HepG2 (cell line): ENCODE results near the gene GRIN3B. TPM values are rescaled to one million over a fixed set of nuclear protein-coding genes. Genes with fewer than 3 reads are reported as not detected.
A peak's percentile ranks its signal among the peaks of the same experiment; 100 is the strongest.

Experiments used
- AGO2 ChIP-seq: fragments of 200-400 bp; formaldehyde crosslinking; optimal IDR thresholded peaks from 2 replicates; pipeline ENCODE3; 2017; ENCODE audit warnings: mild to moderate bottlenecking, low read depth, low read length, moderate library complexity
- AHR ChIP-seq: IDR thresholded peaks from 2 replicates; pipeline ENCODE4 v1.6.1; 2018; ENCODE audit warnings: missing genetic modification reagents, missing compliant biosample characterization
- BCL6 ChIP-seq: IDR thresholded peaks from 2 replicates; pipeline ENCODE4 v1.6.1; 2016; ENCODE audit warnings: missing genetic modification reagents, missing compliant biosample characterization
- CENPT ChIP-seq: sonication (generic); formaldehyde crosslinking; IDR thresholded peaks from 2 replicates; pipeline ENCODE4 v1.8.0; 2022; ENCODE audit warnings: low read depth, mild to moderate bottlenecking, moderate library complexity, missing genetic modification reagents
- DMTF1 ChIP-seq: sonication (generic); formaldehyde crosslinking; IDR thresholded peaks from 2 replicates; pipeline ENCODE4 v1.4.0; 2020; ENCODE audit warnings: mild to moderate bottlenecking, missing genetic modification reagents
- EP300 ChIP-seq, 3 experiments: sonication (generic) in 1 of 3; formaldehyde crosslinking in 1 of 3; IDR thresholded peaks; 2 replicates each; pipeline versions ENCODE4 v1.5.1 to v1.6.1; 2011 to 2020; ENCODE audit warnings: low read depth in 2 of 3, low read length in 2 of 3, borderline replicate concordance in 1 of 3, improper control_type of control experiment in 1 of 3, mild to moderate bottlenecking in 1 of 3, missing genetic modification reagents in 1 of 3, moderate library complexity in 1 of 3
- KLF6 ChIP-seq: IDR thresholded peaks from 2 replicates; pipeline ENCODE4 v1.8.0; 2016; ENCODE audit warnings: missing biosample characterization, missing genetic modification reagents
- MAF1 ChIP-seq: sonication (generic); formaldehyde crosslinking; IDR thresholded peaks from 2 replicates; pipeline ENCODE4 v1.5.0; 2020; ENCODE audit warnings: missing genetic modification reagents, borderline replicate concordance
- NFIB ChIP-seq: sonication (generic); formaldehyde crosslinking; IDR thresholded peaks from 2 replicates; pipeline ENCODE4 v1.9.0; 2021; ENCODE audit warnings: missing genetic modification reagents, mild to moderate bottlenecking, borderline replicate concordance
- RORA ChIP-seq: sonication (generic); formaldehyde crosslinking; IDR thresholded peaks from 2 replicates; pipeline ENCODE4 v1.5.0; 2020; ENCODE audit warnings: mild to moderate bottlenecking, missing genetic modification reagents, moderate library complexity
- SP140L ChIP-seq: sonication (generic); formaldehyde crosslinking; IDR thresholded peaks from 2 replicates; pipeline ENCODE4 v1.4.0; 2020; ENCODE audit warnings: missing genetic modification reagents, borderline replicate concordance
- YY1 ChIP-seq: IDR thresholded peaks from 2 replicates; pipeline ENCODE4 v1.6.1; 2011; ENCODE audit warnings: low read length, low read depth, moderate library complexity, mild to moderate bottlenecking; ENCODE audit not compliant: insufficient read depth, insufficient replicate concordance
- ZNF207 ChIP-seq: fragments of 450-650 bp; IDR thresholded peaks from 2 replicates; pipeline ENCODE4 v1.6.1; 2016; ENCODE audit warnings: antibody characterized with exemption, borderline replicate concordance
- ZNF280B ChIP-seq: sonication (generic); formaldehyde crosslinking; IDR thresholded peaks from 2 replicates; pipeline ENCODE4 v1.5.0; 2020; ENCODE audit warnings: missing genetic modification reagents, mild to moderate bottlenecking, borderline replicate concordance
- polyA plus RNA-seq, 8 experiments: library from polyadenylated mRNA; depleted of rRNA in 3 of 8; stranded (reverse) in 7 of 8; unstranded in 1 of 8; fragments of >200 nt; fragmentation: Illumina TruSeq in 4 of 8; extraction: Trizol in 4 of 8; gene quantifications; 2 replicates each; pipeline versions ENCODE4 v1.2.1 to v1.2.3, GENCODE V29; 2011 to 2016; ENCODE audit warnings: low read depth in 4 of 8, missing spikeins in 1 of 8, mixed read lengths in 1 of 8; ENCODE audit not compliant: insufficient read depth in 1 of 8
- total RNA-seq, 5 experiments: library from RNA; depleted of rRNA; stranded (reverse); fragments of >200 nt; fragmentation: Illumina TruSeq; extraction: Trizol; gene quantifications; 2 replicates each; pipeline ENCODE4 v1.2.3, GENCODE V29; 2016; ENCODE audit warnings: low read depth in 1 of 5
- TF ChIP-seq, protein P1 (sequence below), 2 experiments: sonication (generic) in 1 of 2; formaldehyde crosslinking in 1 of 2; IDR thresholded peaks; 2 replicates each; pipeline versions ENCODE4 v1.4.0 to v1.6.1; 2018 to 2020; ENCODE audit warnings: missing genetic modification reagents in 2 of 2, borderline replicate concordance in 1 of 2, low read depth in 1 of 2, mild to moderate bottlenecking in 1 of 2, missing biosample characterization in 1 of 2
- TF ChIP-seq, protein P2 (sequence below): sonication (generic); formaldehyde crosslinking; IDR thresholded peaks from 2 replicates; pipeline ENCODE4 v1.5.0; 2020; ENCODE audit warnings: missing genetic modification reagents
- TF ChIP-seq, protein P3 (sequence below): sonication (generic); formaldehyde crosslinking; IDR thresholded peaks from 2 replicates; pipeline ENCODE4 v1.4.0; 2020; ENCODE audit warnings: mild to moderate bottlenecking, missing genetic modification reagents

Gene GRIN3B
- total and polyA plus RNA-seq, 2 of the 13 experiments (the other 11 are each of a cell fraction or from before 2014, with no cell fraction given): 0.07 to 0.20 TPM

GRCh38 chr19:1050989-1051788 is 51.0 kb downstream of the GRIN3B start (continued):
- TF ChIP-seq DMTF1 (CRISPR knock-in tag): 0 out of 2 replicates have a peak, but pooled peaks have one; percentile 60
- TF ChIP-seq BCL6 (CRISPR knock-in tag): peak; percentile 25; the same call in 1 of the 2 replicates
- TF ChIP-seq, protein P1, sequence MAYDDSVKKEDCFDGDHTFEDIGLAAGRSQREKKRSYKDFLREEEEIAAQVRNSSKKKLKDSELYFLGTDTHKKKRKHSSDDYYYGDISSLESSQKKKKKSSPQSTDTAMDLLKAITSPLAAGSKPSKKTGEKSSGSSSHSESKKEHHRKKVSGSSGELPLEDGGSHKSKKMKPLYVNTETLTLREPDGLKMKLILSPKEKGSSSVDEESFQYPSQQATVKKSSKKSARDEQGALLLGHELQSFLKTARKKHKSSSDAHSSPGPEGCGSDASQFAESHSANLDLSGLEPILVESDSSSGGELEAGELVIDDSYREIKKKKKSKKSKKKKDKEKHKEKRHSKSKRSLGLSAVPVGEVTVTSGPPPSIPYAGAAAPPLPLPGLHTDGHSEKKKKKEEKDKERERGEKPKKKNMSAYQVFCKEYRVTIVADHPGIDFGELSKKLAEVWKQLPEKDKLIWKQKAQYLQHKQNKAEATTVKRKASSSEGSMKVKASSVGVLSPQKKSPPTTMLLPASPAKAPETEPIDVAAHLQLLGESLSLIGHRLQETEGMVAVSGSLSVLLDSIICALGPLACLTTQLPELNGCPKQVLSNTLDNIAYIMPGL (CRISPR knock-in tag; IDR thresholded peaks at IDR 0.05; ENCODE audit: borderline replicate concordance in 1 of 2, low read depth in 1 of 2): peak; percentile 23 to 50; a peak in 2 of 4 replicates
- TF ChIP-seq EP300 (IDR thresholded peaks at IDR 0.05; ENCODE audit: low read depth in 2 of 2, low read length in 2 of 2): no peak
- TF ChIP-seq EP300 (CRISPR knock-in tag; IDR thresholded peaks at IDR 0.05; ENCODE audit: borderline replicate concordance): no peak
- TF ChIP-seq YY1: peak; percentile 91
- peak; percentile 56; the same call in 1 of the 2 replicates for TF ChIP-seq KLF6 (CRISPR knock-in tag)
- peak; percentile 52 for TF ChIP-seq AGO2
- TF ChIP-seq, protein P2, sequence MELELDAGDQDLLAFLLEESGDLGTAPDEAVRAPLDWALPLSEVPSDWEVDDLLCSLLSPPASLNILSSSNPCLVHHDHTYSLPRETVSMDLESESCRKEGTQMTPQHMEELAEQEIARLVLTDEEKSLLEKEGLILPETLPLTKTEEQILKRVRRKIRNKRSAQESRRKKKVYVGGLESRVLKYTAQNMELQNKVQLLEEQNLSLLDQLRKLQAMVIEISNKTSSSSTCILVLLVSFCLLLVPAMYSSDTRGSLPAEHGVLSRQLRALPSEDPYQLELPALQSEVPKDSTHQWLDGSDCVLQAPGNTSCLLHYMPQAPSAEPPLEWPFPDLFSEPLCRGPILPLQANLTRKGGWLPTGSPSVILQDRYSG (CRISPR knock-in tag): no peak
- peak; percentile 98; the same call in 1 of the 2 replicates for TF ChIP-seq ZNF280B (CRISPR knock-in tag)
- TF ChIP-seq ZNF207: no peak
- TF ChIP-seq RORA: no peak
- TF ChIP-seq NFIB (CRISPR knock-in tag): no peak
- TF ChIP-seq AHR (CRISPR knock-in tag): peak; percentile 72; the same call in 1 of the 2 replicates
- TF ChIP-seq SP140L (CRISPR knock-in tag): no peak
- TF ChIP-seq, protein P3, sequence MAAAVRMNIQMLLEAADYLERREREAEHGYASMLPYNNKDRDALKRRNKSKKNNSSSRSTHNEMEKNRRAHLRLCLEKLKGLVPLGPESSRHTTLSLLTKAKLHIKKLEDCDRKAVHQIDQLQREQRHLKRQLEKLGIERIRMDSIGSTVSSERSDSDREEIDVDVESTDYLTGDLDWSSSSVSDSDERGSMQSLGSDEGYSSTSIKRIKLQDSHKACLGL (CRISPR knock-in tag): peak; percentile 95
- no peak for TF ChIP-seq MAF1 (CRISPR knock-in tag)
- no peak for TF ChIP-seq CENPT (CRISPR knock-in tag)
